GM19240 (cell line): Measurements from ENCODE around the gene KCNE2.
"Not testable (repeated sequence)": the region's sequence is repeated elsewhere in the genome, so short reads cannot be mapped to it uniquely, and the experiment has no call there.

ENCODE experiments used
- DNase-seq: peaks from one replicate; pipeline ENCODE4 v3.0.0; 2011; ENCODE audit warnings: low spot score; ENCODE audit not compliant: insufficient read length

Gene KCNE2

GRCh38 chr21:34353182-34353581 lies 10.6 kb upstream of the KCNE2 start:
- DNase-seq, result no peak

- DNase-seq, result no peak
Measured at GRCh38 chr21:34354836-34355235, 9.0 kb upstream of the KCNE2 start.

GRCh38 chr21:34355570-34355969 lies 8.2 kb upstream of the KCNE2 start:
- no peak for DNase-seq

GRCh38 chr21:34357889-34358288 lies 5.9 kb upstream of the KCNE2 start:
- DNase-seq, result no peak

- DNase-seq, result no peak
Measured at GRCh38 chr21:34358866-34359265, 4.9 kb upstream of the KCNE2 start.

- DNase-seq, result no peak
Measured at GRCh38 chr21:34360488-34361241, 3.1 kb upstream of the KCNE2 start.

GRCh38 chr21:34362136-34362444 lies 1.7 kb upstream of the KCNE2 start:
- no peak for DNase-seq

- DNase-seq, result no peak
Measured at GRCh38 chr21:34362670-34363069, 1.1 kb upstream of the KCNE2 start.

GRCh38 chr21:34364921-34365320 lies 1.1 kb downstream of the KCNE2 start:
- no peak for DNase-seq

- DNase-seq, result no peak
Measured at GRCh38 chr21:34365809-34366208, 2.0 kb downstream of the KCNE2 start.

- DNase-seq, result no peak
Measured at GRCh38 chr21:34367320-34367935, 3.6 kb downstream of the KCNE2 start.

- DNase-seq, result no peak
Measured at GRCh38 chr21:34369741-34370140, 5.9 kb downstream of the KCNE2 start.

GRCh38 chr21:34372321-34372720 lies 8.5 kb downstream of the KCNE2 start:
- DNase-seq, result no peak

GRCh38 chr21:34374462-34374861 lies 10.7 kb downstream of the KCNE2 start:
- not testable (repeated sequence) for DNase-seq

- DNase-seq, result not testable (repeated sequence)
Measured at GRCh38 chr21:34374940-34375618, 11.3 kb downstream of the KCNE2 start, which contains the start of gene SMIM11. Gene SMIM11, plus strand, starts transcription at chr21:34375507. Its CDS starts 3,998 bp downstream, at chr21:34379505.

- not testable (repeated sequence) for DNase-seq
Measured at GRCh38 chr21:34375619-34375972, 11.8 kb downstream of the KCNE2 start.

- DNase-seq, result not testable (repeated sequence)
Measured at GRCh38 chr21:34383138-34383537, 19.3 kb downstream of the KCNE2 start.

GRCh38 chr21:34383724-34384415 lies 20.1 kb downstream of the KCNE2 start:
- not testable (repeated sequence) for DNase-seq

GRCh38 chr21:34400522-34400921 lies 36.7 kb downstream of the KCNE2 start:
- DNase-seq, result not testable (repeated sequence)

- not testable (repeated sequence) for DNase-seq
Measured at GRCh38 chr21:34404742-34405141, 40.9 kb downstream of the KCNE2 start.

GRCh38 chr21:34405686-34406085 lies 41.9 kb downstream of the KCNE2 start:
- DNase-seq, result not testable (repeated sequence)

- not testable (repeated sequence) for DNase-seq
Measured at GRCh38 chr21:34406102-34406501, 42.3 kb downstream of the KCNE2 start.
